Activated CD4-positive, alpha-beta T cell treated with anti-CD3 and anti-CD28 coated beads for 48 hours (primary cell): ENCODE measurements around the gene CLCN5.

Source experiments
- DNase-seq: peaks from one replicate; pipeline ENCODE4 v3.0.0-alpha.2; 2020

Gene CLCN5

DNA sequence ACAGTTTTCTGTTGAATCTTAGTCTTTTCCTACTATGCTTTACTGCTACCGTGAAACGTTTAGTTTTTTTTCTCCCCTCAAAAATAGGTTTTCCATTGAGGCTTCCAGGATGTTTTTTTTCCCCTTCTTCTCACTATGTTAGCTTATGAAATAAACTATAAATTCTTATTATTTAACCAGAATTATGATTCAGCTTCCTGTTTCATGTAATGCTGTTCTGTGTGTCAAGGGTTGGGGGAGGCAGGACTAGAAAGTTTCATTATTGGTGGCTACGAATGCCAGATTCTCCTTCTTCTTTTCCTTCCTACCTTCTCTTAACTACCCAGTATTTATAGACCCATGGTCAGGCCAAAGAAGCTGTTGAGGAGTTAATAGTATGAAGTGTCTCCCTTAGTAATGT, 11.8 kb downstream of the CLCN5 start:
- DNase-seq = no peak

DNA sequence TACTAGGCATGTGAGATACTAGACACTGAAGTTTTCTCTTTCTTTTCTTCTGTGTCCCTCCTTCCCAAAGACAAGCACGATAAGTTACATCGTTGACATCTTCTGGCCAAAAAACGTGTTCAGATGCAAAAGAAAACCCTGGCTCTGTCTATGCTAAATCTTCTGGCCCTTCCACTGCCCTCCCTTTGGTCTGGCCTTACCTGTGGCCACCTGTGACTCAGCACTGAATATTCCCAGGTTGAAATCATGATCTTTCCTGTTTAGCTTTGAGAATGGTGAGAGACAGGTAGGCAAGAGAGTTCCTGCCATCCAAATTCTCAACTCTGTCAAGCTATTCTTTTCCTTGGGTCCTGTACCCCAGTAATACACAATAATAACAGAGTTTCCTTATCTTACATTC, 12.3 kb downstream of the CLCN5 start:
- no peak for DNase-seq

DNA sequence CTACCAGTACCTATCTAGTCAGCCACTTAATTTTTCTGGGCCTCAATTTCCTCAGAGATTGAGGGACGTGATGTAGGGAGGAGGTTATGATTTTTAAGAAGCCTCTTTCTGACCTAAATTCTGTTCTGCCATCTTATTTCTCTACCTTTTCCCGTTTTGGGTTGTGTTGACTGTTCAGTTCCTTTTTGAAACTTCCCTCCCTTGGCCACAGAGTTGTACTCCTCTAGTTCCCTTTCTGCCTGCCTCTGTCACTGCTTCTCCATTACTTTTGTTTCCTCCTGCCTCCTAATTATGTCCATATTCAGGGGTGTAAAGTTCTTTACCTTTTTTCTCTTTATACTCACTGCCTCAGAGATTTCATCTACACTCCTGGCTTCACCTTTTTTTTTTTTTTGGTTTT, 25.4 kb downstream of the CLCN5 start:
- DNase-seq = no peak

DNA sequence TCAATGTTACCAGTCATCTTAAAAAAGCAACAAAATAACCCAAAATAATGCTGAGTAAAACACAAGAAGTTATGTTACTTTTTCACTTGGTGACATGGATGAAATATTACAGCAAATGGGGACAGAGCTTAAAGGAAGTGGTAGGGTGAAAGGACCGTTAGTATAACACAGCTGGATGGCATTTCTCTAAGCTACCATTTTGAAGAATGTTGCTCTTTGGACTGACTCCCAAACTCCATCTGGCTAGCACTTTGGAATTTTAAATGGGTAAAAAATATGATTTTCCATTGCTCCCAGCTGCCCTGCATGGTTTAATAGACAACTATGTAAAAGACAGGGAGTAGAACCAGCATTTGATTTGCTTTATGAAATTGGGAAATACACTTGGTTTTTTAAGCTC, 27.6 kb downstream of the CLCN5 start:
- DNase-seq = no peak

DNA sequence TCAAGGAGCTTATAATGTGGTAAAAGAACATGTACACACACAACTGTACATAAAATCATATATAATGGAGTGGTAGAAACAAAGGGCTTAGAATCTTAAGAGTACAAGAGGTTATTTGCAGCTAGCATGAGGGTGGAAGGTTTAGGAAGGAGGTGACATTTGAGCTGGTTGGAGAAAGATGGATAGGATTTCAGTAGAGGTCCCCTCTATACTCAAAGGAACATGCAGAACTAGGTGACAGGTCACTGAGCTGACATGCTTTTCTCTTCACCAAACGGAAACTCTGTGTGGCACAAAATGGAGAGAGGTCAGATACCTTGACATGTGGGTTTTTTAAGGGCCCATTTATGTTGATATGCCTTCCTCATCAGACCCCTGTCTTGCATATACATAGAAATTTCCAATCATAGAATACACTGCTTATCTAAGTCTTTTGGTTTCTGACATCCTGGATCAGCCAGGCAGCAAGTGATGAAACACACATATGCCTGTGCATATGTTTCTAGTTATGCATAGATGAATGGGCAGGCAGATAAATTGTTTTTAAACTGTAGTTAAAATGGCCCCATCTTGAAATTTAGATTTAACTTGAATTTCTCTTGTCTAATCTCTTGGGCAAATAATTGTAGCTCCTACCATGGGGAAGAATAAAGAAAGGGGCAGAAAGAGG, 29.3 kb downstream of the CLCN5 start:
- DNase-seq = no peak

DNA sequence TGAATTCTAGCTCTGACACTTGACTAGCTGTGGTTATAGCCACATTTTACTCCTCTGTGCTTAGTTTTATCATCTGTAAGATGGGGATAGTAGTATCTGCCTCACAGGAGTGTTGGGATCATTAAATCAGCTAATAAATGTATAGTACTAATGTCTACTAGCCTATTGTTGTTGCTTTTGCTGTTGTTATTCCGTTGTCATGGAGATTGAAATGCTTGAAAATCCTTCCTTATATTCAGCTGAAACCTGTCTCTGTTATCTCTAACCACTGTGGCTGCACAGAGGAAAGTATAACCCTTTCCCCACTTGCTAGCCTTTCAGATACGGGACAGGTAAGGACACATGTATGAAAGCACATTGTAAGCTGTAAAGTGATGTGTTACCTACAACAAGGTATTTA, 33.9 kb downstream of the CLCN5 start:
- DNase-seq = no peak

DNA sequence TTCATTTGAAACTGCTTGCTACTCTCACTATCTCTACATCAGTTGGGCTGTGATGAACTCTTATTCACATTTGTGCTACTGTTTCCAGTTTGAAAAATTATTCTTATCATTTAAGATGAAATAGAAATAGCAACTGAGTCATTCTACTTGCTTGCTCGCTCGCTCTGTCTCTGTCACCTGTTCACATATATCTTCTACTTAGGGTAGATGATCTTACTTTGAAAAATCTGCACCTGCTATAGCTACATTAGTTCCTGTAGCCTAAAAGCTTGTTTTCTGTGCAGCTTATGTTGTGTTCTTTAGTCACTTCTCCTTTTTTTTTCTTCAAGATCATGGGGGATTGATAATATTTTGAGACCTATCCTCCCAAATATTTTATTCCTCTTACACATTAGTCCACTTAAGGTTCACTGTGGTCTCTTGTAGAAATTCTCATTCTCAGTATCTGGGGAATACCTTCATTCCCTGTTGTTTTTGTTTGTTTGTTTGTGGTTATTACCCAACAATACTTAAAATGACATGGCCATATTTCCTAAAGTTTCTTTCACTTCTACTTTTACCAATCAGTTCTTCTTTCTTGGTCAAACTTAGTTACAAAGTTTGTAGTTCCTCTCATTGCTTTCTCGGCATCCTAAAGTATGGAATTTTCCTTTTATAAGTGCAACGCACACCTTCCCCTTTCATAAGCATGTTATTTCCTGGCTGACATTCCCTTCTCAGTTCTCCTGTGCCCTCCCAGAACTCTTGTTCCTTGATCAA, 36.5 kb downstream of the CLCN5 start:
- no peak for DNase-seq

DNA sequence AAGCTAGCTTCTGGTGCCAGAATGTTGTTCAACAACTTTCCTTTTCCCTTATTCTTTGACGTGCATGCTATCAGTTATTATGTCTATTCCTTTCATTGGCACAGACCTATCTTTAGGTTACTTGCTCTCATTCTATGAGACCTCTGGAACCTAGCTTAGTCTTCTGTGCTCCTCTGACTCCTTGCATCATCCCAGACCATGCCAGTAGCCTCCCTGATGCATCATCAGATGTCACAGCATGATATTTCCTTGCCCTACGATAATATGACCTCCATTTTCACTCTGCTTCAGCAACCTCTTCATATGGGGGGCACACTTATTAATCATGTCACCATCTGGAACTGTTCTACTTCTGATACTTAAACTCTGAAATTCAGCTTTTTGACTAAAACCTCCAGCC, 37.2 kb downstream of the CLCN5 start:
- DNase-seq = no peak

DNA sequence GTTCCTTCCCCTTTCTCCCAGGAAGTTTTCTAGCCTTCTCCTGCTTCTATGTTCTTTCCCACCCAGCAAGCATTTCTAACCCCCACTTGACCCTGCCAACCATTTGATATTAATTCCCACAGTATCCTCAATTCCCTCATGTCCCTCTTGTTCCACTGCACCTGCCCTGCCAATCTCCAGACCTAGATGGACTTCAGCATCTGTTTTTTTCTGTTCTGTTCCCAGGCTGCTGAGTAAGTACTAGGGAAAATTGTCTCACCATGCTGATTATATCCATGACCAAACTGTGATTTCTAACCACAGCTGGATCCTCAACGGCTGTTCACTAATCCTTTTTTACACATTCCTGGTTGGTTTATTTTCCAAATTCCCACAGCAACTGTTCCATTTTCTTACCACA, 37.7 kb downstream of the CLCN5 start:
- no peak for DNase-seq

DNA sequence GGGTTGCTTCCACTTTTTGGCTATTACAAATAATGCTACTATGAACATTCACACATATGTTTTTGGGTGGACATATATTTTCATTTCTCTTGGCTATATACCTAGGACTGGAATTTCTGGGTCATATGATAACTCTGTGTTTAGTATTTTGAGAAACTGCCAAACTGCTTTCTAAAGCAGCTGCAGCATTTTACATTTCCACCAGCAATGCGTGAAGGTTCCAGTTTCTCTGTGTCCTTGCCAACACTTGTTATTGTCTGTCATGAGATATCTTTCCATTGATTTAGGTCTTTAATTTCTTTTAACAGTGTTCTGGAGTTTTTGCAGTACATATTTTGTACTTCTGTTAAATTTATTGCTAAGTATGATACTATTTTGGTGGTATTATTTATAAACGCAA, 48.3 kb downstream of the CLCN5 start:
- no peak for DNase-seq

DNA sequence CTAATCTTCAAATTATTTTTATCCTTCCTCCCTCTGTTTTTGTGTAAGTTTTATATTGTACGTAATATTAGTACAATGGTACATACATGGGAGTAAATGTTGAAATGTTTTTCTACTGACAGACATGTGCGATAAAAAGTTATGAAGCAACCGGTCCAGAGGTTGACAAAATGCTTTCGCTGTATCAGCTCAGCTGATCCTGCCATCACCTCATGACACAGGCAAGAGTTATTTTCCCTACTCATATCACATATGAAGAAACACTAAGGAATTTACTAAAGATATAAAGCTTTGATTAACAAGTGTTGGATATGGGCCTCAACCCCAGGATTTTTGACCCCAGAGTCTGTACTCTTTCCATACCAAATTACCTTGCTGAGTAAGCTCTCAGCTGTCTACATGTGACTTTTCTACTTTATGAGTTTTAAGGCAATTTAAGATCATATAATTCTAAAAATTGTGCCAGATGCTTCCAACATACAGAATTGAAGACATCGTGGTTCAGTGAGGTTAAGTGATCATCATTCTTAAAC, 50.0 kb downstream of the CLCN5 start:
- no peak for DNase-seq

DNA sequence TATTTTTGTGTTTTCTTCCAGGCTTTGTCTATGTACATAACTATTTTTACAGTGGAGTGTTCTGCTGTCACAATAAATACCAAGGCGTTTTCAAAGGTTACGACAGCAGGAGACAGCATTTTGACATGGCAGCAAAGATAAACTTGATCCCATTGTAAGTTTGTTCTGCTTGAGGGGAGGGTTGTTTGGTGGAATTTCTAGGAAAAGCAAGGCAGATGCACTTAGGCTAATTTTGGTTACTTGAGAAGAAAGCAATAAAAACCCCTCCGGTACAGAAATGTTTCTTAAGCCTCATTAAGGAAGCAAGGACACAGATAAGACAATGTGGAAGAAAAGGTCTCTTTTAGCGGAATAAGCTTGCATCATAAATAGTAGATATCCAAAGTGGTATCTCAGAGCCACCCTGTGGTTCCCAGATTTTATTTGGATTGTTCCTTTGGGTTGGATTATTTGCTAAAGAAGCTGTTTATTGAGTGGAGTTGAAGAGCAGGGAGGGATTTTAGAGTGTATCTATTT, 54.3 kb downstream of the CLCN5 start:
- DNase-seq = no peak

DNA sequence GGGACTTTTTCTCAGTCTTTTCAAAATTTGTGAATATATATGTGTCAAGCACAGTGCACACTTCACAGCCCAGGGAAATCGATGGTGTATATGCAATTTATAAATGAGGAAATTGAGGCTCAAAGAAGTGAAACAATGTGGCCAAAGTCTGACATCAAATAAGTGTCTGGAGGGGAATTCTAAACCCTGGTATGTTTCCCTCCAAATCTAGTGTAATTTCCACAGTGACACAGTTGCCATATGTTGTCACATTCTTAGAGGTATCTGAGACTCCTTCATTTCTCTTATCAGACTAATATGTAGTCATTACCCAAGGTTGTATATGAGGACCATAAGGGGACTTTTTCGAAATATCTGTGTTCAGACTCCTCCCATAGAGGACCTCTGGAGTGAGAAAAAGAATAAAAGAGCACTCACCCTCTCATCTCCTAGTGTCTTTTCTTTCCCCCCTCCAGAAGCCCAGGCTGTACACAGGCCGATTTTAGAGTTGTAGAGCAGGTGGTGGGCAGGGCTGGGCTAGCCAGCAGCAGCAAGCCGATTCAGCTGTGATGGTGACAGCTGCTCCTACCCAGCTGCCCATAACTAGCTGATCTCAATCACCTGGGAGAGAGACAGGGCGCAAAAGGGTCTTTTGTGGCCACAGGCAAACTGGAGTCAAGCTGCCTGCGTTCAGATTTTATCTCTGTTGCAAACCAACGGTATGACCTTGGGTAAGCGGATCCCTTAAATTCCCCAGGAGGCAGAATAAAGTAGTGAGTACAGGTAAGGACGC, 55.1 kb downstream of the CLCN5 start:
- no peak for DNase-seq

DNA sequence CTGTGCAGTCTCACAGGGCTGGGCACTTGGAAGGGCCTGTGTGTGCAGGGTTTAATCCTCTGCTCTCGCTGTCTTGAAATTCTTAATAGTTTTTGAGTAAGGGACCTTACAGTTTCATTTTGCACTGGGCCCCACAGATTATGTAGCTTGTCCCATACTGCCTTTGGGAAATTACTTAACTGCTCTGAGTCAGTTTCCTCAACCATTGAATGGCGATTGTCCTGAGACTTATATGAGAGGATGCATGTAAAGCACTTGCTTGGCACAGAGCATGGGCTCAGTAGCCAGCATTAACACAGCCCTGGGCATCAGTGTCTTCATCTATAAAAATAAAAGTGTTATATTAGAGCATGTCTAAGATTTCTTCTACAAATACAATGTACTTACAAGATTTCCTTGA, 55.8 kb downstream of the CLCN5 start:
- no peak for DNase-seq

DNA sequence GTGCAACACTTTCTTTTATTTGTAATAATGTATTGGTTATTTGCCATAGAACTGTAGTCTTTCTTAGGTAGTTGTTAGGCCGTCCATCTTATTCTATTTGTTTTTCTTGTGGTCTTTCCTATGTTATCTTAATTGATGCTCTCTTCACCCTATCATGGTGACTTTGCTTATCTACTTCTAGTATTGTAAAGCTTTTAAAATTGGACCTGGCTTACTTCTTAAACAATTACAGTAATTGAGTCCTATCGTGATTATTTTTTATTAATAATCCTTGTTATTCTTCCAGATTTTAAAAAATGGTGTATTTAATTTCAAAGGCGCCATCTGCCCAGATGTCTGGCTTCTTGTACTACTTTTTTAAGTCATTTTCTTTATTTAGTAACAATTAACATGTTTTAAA, 63.7 kb downstream of the CLCN5 start:
- DNase-seq = no peak

DNA sequence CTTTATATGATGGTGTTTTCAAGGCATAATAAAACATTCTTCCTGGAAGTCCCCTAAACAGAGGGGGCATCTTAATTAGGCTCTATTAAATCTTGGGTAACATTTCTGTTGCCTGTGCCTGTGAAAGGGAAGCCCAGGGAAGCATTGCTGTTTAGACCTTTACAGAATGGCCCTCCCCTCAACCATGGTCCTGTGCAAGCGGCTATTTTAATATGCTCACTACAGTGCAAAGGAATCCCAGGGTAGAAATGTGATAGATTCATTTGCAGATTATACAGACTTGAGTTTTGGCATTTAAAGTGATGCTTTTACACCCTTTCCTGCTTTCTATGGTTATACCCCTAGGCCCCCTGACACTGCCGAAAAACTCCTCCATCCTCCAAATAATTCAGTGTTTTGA, 65.3 kb downstream of the CLCN5 start:
- no peak for DNase-seq

DNA sequence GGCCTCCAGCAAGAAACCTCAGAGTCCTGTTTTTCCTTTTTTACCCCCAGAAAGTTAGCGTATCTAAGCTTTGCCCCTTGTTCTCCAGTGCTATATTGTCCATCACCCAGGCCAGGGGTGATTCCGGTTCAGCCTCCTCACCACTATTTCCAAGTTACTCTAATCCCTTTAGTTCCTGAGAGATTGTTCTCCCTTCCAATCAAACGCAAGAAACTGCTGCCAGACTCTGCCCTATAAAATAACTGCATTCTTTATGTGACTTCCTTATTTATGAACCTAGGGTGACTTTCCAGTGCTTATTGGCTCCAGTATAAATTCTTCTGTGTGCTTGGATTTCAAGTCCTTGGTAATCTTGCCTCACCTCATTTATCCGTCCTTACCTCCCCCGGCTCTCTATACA, 65.7 kb downstream of the CLCN5 start:
- no peak for DNase-seq

DNA sequence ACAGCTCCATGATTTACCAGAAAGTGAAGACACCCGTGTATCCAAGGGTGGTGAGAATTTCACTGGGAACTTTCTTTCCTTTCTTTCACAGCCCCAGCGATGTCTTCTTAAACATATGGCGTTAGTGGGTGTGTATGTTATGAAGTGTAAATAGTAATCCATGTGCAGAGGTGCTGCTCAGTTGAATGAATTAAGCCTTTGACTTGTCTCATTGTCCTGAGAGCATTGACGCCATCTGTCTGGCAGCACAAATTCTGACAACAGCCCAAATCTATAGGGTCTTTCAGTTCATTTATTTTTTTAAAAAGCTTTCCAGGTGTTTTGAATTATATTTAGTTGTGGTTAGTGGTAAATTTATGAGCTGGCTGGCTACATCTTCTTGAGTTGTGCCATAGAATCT, 69.4 kb downstream of the CLCN5 start:
- no peak for DNase-seq

DNA sequence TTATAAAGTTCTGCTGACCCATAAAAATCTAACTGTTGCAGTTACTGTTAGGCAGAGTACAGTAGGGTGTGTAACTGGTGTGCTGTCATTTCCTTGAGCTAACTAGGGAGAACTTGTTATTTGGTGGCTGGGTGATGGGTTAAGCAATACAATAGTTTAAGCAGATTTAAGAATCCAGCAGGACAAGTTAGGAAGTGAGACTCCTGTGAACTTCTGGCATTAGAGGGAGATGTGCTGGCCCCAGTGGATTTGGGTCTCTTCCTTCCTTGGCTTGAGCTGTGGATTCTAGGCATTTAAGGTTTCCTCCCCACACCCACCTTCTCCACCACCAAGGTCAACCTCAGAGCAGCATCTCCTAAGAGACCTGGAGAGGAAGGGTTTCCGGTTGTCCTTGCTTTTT, 70.5 kb downstream of the CLCN5 start:
- DNase-seq = no peak

DNA sequence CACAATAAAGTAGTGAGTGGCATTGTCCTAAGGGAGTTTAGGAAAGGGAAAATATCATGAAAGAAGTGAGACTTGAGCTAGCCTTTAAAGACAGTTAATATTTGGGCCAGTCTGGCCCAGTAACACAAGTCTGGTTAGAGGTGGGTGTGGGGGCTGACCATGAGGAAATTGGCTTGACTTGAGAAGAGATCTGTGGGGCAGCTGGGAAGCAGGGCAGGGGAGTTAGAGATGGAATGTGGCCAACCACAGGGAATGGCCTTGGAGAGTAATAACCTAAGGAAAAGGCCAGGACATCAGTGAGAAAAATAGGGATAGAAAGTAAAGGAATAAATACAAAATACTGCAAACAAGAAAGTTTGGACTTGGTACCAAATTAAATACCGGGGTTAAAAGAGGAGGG, 71.3 kb downstream of the CLCN5 start:
- DNase-seq = no peak

DNA sequence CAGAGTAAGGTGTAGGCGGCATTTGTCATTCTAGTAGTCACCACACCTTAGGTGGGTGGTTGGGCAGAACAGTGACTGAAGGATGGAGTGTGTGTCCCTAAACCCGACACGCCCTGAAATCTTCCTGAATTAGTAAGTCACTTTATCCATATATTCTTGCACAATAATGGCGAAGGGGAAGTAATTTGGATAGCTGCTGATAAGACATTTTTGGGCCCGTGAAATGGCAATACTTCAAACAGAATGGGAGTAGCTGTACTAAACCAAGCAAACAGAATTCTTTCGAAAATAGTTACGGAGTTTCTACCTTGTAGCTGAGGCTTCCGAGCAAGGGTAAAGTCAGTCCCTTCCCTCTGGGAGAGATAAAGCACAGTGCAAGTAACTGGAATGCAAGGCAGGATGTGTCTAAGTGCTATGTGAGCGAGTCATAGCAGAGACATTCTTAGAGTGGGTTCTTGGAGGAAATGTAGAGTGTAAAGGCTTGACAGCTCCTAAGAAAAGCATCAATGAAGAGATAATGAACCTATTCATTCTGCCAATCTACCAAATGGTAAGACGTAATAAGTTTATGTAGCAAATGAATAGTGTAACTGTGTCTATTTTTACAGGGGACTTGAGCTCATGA, 72.8 kb downstream of the CLCN5 start:
- DNase-seq = no peak

DNA sequence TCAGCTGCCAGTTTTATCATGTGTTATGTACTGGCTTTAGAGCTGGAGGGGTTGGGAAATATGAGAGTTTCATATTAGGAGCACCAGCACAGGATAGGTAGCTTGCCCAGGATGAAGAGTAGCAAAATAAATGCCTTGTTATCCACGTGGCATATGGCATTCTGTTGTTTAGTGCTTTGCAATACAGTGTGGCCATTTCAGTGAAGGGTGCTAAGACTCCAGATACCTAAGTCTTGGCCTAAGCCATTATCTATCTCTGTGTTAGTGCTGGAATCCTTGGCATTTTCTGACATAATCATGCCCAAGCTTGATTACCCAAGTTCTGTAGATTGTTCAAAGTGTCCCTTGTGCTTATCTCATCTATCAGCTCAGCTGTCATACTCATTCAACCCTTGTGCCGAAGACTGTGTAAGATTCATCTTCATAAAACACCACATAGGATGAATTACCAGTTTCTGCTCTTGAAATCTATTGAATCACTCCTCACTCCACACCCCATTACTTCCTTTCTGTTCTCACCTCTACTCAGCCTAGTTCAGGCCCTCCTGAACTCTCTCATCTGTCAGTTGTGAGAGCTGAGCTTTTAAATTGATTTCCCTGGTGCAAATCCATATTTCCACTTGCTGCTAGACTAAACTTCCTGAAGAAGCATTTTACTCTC, 73.5 kb downstream of the CLCN5 start:
- DNase-seq = no peak

DNA sequence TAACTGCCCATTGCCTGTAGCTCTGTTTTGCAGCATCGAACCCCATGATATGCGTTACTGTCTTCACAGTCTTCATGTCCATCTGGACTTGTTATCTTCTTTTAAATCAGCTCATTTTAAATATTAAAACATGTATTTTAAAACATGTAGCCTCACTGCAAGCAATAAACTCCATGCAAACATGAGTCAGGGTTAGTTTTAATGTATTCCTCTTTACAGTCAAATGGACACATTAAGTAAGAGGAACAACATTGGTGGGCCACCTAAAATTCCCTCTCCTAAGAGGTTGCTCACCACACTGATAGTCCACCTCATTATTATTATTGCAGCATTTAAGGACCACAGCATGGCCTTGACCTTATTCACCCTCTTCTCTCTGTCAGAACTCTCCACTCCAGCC, 74.1 kb downstream of the CLCN5 start:
- no peak for DNase-seq
